Stimulated activated CD8-positive, alpha-beta memory T cell treated with anti-CD3 and anti-CD28 coated beads, Interleukin-2, amount 100 ng/mL, for 48 hours (primary cell): ENCODE results near the gene ANKRD42.

Experiments used
- DNase-seq, 2 donors: peaks; one replicate each; pipeline ENCODE4 v3.0.0-alpha.2; 2020; ENCODE audit warnings: low read depth in 2 of 2

Gene ANKRD42

GRCh38 chr11:83287631-83288030 is 94.1 kb downstream of the ANKRD42 start:
- DNase-seq = no peak

GRCh38 chr11:83292709-83293456 is 99.4 kb downstream of the ANKRD42 start:
- no peak for DNase-seq

GRCh38 chr11:83293457-83293774 is 99.9 kb downstream of the ANKRD42 start:
- DNase-seq = no peak

- no peak for DNase-seq
Observed at GRCh38 chr11:83294208-83294607, 100.7 kb downstream of the ANKRD42 start.
